ENCODE data around the gene NUMB. TPM values are rescaled to one million over a fixed set of nuclear protein-coding genes. Genes with fewer than 3 reads are reported as not detected.

NUMB gene
- total and polyA plus RNA-seq, 2 of the 13 experiments (the other 11 are each of a cell fraction or from before 2014, with no cell fraction given): 20.3 to 71.1 TPM

DNA sequence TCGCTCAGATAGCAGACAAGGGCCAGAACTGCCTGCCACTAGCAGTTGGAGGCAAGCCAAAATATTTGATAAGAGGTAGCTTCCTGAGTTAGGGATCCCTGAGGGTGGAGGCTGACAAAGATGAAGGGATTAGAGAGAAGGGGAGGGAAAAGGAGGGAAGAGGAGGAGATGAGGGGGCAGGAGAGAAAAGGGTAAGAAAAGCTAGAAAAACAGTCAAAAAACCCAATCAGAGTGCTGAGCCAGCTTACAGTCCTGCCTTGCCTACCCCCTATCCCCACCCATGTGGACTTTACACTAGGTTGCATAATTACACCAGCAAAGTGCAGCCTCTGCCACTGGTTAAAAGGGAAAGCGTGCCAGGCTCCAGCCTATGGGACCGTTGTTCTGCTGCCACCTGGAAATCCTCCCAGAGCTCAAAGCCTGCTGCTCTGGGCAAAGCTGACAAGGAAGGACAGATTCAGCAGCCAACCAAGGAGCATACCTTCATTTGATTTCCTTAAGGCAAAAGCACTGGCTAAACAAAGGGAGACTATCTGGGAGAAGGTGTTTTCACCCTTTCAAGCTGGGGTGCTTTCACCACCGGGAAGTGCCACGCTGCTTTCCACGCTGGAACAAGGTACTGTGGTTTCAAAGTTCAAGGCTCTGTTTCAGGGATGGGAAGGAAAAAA lies 3.8 kb upstream of the NUMB start (continued):
- TF ChIP-seq ZNF512B (CRISPR knock-in tag; IDR thresholded peaks at IDR 0.05; ENCODE audit: borderline replicate concordance) (peak; percentile 36; the same call in 1 of the 2 replicates), ZNF337 (CRISPR knock-in tag; IDR thresholded peaks at IDR 0.05; ENCODE audit: borderline replicate concordance, low read depth) (no peak), ZNF841 (CRISPR knock-in tag; IDR thresholded peaks at IDR 0.05; ENCODE audit: borderline replicate concordance) (no peak), NR1H2 (CRISPR knock-in tag; IDR thresholded peaks at IDR 0.05; ENCODE audit: borderline replicate concordance, low read depth) (no peak), CENPBD1 (CRISPR knock-in tag; IDR thresholded peaks at IDR 0.05; ENCODE audit: borderline replicate concordance, low read depth) (no peak), ZNF543 (CRISPR knock-in tag; IDR thresholded peaks at IDR 0.05) (no peak), HOXA3 (CRISPR knock-in tag; IDR thresholded peaks at IDR 0.05) (peak; percentile 86), ZNF574 (CRISPR knock-in tag; IDR thresholded peaks at IDR 0.05) (peak; percentile 76), ZNF484 (CRISPR knock-in tag; IDR thresholded peaks at IDR 0.05; ENCODE audit: borderline replicate concordance, low read depth) (no peak), HDAC2 (CRISPR knock-in tag; IDR thresholded peaks at IDR 0.05) (peak; percentile 89), CHD2 (IDR thresholded peaks at IDR 0.05; ENCODE audit: low read depth, low read length) (no peak), NCOR1 (IDR thresholded peaks at IDR 0.05; ENCODE audit: borderline replicate concordance, low read length) (peak; percentile 99), PCBP2 (optimal IDR thresholded peaks at IDR 0.05; ENCODE audit: low read depth, low read length, poor library complexity, severe bottlenecking) (peak; percentile 84), NCOA2 (CRISPR knock-in tag; IDR thresholded peaks at IDR 0.05) (peak; percentile 68), ZNF639 (CRISPR knock-in tag; conservative IDR thresholded peaks at IDR 0.05) (no peak)
- TF ChIP-seq, protein P1, sequence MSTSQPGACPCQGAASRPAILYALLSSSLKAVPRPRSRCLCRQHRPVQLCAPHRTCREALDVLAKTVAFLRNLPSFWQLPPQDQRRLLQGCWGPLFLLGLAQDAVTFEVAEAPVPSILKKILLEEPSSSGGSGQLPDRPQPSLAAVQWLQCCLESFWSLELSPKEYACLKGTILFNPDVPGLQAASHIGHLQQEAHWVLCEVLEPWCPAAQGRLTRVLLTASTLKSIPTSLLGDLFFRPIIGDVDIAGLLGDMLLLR (CRISPR knock-in tag; IDR thresholded peaks at IDR 0.05): no peak
- TF ChIP-seq, protein P2, sequence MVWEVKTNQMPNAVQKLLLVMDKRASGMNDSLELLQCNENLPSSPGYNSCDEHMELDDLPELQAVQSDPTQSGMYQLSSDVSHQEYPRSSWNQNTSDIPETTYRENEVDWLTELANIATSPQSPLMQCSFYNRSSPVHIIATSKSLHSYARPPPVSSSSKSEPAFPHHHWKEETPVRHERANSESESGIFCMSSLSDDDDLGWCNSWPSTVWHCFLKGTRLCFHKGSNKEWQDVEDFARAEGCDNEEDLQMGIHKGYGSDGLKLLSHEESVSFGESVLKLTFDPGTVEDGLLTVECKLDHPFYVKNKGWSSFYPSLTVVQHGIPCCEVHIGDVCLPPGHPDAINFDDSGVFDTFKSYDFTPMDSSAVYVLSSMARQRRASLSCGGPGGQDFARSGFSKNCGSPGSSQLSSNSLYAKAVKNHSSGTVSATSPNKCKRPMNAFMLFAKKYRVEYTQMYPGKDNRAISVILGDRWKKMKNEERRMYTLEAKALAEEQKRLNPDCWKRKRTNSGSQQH (CRISPR knock-in tag; IDR thresholded peaks at IDR 0.05; ENCODE audit: low read depth): peak; percentile 78; the same call in 1 of the 2 replicates
- TF ChIP-seq, protein P3, sequence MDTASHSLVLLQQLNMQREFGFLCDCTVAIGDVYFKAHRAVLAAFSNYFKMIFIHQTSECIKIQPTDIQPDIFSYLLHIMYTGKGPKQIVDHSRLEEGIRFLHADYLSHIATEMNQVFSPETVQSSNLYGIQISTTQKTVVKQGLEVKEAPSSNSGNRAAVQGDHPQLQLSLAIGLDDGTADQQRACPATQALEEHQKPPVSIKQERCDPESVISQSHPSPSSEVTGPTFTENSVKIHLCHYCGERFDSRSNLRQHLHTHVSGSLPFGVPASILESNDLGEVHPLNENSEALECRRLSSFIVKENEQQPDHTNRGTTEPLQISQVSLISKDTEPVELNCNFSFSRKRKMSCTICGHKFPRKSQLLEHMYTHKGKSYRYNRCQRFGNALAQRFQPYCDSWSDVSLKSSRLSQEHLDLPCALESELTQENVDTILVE (CRISPR knock-in tag; IDR thresholded peaks at IDR 0.05): no peak
